IMR-90 (cell line): ENCODE data around the gene WNK1. TPM values are rescaled to one million over a fixed set of nuclear protein-coding genes. Genes with fewer than 3 reads are reported as not detected.

ENCODE experiments used
- ATAC-seq: fragments of 200-7000 bp; cut with Tn5 transposase; 2 replicates; pipeline ENCODE4 v1.9.1; 2020; ENCODE audit warnings: low read depth, mild to moderate bottlenecking, moderate library complexity
- BruUV-seq: library from RNA; stranded (reverse); fragments of 400-500 nt; replicated peaks from 2 replicates; lab custom pipeline; 2021; lab: Mats Ljungman, UMichigan
- CTCF ChIA-PET: fragments of 300-600 bp; formaldehyde crosslinking; extraction: SDS; loops from one replicate; lab custom pipeline; 2021; ENCODE audit warnings: antibody characterized with exemption; lab: Yijun Ruan, JAX
- POLR2A ChIA-PET: fragments of 300-600 bp; sonication (Branson Sonifier 250); formaldehyde crosslinking; loops from one replicate; lab custom pipeline; 2022; ENCODE audit warnings: antibody characterized with exemption; ENCODE audit not compliant: unreplicated experiment; lab: Charles Lee
- DNase-seq: peaks from one replicate; pipeline ENCODE4 v3.0.0; 2013
- H2AFZ ChIP-seq: replicated peaks from 2 replicates; pipeline ENCODE3; 2013; ENCODE audit warnings: low read length, mild to moderate bottlenecking; ENCODE audit not compliant: poor library complexity
- H2AK5ac ChIP-seq: 2 replicates; pipeline ENCODE4 v1.6.1; 2013; ENCODE audit warnings: low read depth, low read length, inconsistent platforms
- H2AK9ac ChIP-seq: replicated peaks from 2 replicates; pipeline ENCODE3; 2013; ENCODE audit warnings: mild to moderate bottlenecking, low read depth, low read length, moderate library complexity; ENCODE audit not compliant: poor library complexity
- H2BK120ac ChIP-seq: 2 replicates; pipeline ENCODE4 v1.6.1; 2013; ENCODE audit warnings: low read depth, low read length, inconsistent platforms
- H2BK15ac ChIP-seq: 3 replicates; pipeline ENCODE4 v1.6.1; 2013; ENCODE audit warnings: low read depth, low read length, inconsistent platforms
- H2BK20ac ChIP-seq: 2 replicates; pipeline ENCODE4 v1.6.1; 2013; ENCODE audit warnings: low read depth, mild to moderate bottlenecking, inconsistent platforms, low read length, moderate library complexity
- H2BK5ac ChIP-seq: 2 replicates; pipeline ENCODE4 v1.6.1; 2013; ENCODE audit warnings: mild to moderate bottlenecking, low read depth, low read length, inconsistent platforms; ENCODE audit not compliant: poor library complexity, severe bottlenecking
- H3K14ac ChIP-seq: replicated peaks from 2 replicates; pipeline ENCODE4 v1.6.1; 2013; ENCODE audit warnings: low read depth, low read length, inconsistent platforms
- H3K18ac ChIP-seq: 2 replicates; pipeline ENCODE4 v1.6.1; 2013; ENCODE audit warnings: low read depth, low read length, control low read depth
- H3K23ac ChIP-seq: 2 replicates; pipeline ENCODE4 v1.6.1; 2013; ENCODE audit warnings: low read depth, low read length, inconsistent platforms
- H3K27ac ChIP-seq: 2 replicates; pipeline ENCODE4 v1.5.1; 2013; ENCODE audit warnings: mild to moderate bottlenecking, control low read depth, low read length; ENCODE audit not compliant: insufficient read depth
- H3K27me3 ChIP-seq: 2 replicates; pipeline ENCODE4 v1.6.1; 2013; ENCODE audit warnings: low read length; ENCODE audit not compliant: control insufficient read depth, insufficient read depth
- H3K36me3 ChIP-seq: 2 replicates; pipeline ENCODE4 v1.6.1; 2013; ENCODE audit warnings: low read length, mixed read lengths; ENCODE audit not compliant: control insufficient read depth, insufficient read depth
- H3K4ac ChIP-seq: 2 replicates; pipeline ENCODE4 v1.6.1; 2013; ENCODE audit warnings: low read depth, low read length, inconsistent platforms
- H3K4me1 ChIP-seq: 2 replicates; pipeline ENCODE4 v1.6.1; 2013; ENCODE audit warnings: low read length, mixed read lengths; ENCODE audit not compliant: control insufficient read depth, insufficient read depth
- H3K4me2 ChIP-seq: 2 replicates; pipeline ENCODE4 v1.6.1; 2013; ENCODE audit warnings: low read depth, mild to moderate bottlenecking, control low read depth, low read length, moderate library complexity
- H3K4me3 ChIP-seq: 2 replicates; pipeline ENCODE4 v1.5.1; 2013; ENCODE audit warnings: low read depth, mild to moderate bottlenecking, control low read depth, low read length, moderate library complexity; ENCODE audit not compliant: insufficient read depth
- H3K56ac ChIP-seq: 2 replicates; pipeline ENCODE4 v1.6.1; 2013; ENCODE audit warnings: low read length, inconsistent platforms; ENCODE audit not compliant: insufficient read depth; ENCODE audit errors: extremely low read depth
- H3K79me1 ChIP-seq, 2 experiments: 2 replicates each; pipeline ENCODE4 v1.6.1; 2013; ENCODE audit warnings: low read length in 2 of 2, inconsistent platforms in 1 of 2, low read depth in 1 of 2
- H3K9ac ChIP-seq: 2 replicates; pipeline ENCODE4 v1.6.1; 2013; ENCODE audit warnings: low read depth, low read length, control low read depth
- H3K9me1 ChIP-seq: 2 replicates; pipeline ENCODE4 v1.6.1; 2013; ENCODE audit warnings: low read length, inconsistent platforms; ENCODE audit not compliant: insufficient read depth
- H3K9me3 ChIP-seq: 2 replicates; pipeline ENCODE4 v1.6.1; 2013; ENCODE audit warnings: low read length; ENCODE audit not compliant: control insufficient read depth, insufficient read depth
- H4K20me1 ChIP-seq: 2 replicates; pipeline ENCODE4 v1.6.1; 2013; ENCODE audit warnings: low read length, inconsistent platforms; ENCODE audit not compliant: insufficient read depth
- H4K5ac ChIP-seq: 2 replicates; pipeline ENCODE4 v1.6.1; 2013; ENCODE audit warnings: mild to moderate bottlenecking, low read depth, low read length, control low read depth
- H4K8ac ChIP-seq, 2 experiments: 2 replicates each; pipeline ENCODE4 v1.6.1; 2013; ENCODE audit warnings: low read depth in 2 of 2, low read length in 2 of 2, control low read depth in 1 of 2, inconsistent platforms in 1 of 2
- H4K91ac ChIP-seq: 2 replicates; pipeline ENCODE4 v1.6.1; 2013; ENCODE audit warnings: low read depth, low read length, inconsistent platforms; ENCODE audit not compliant: insufficient read depth
- BHLHE40 ChIP-seq: fragments of 150-350 bp; IDR thresholded peaks from 2 replicates; pipeline ENCODE4 v1.6.1; 2016; ENCODE audit warnings: mild to moderate bottlenecking, low read depth, low read length
- CEBPB ChIP-seq: IDR thresholded peaks from 2 replicates; pipeline ENCODE4 v1.6.1; 2012; ENCODE audit warnings: low read depth, low read length, improper control_type of control experiment
- CHD1 ChIP-seq: IDR thresholded peaks from 2 replicates; pipeline ENCODE4 v1.6.1; 2012; ENCODE audit warnings: low read depth, low read length, improper control_type of control experiment
- FOS ChIP-seq: fragments of 150-350 bp; IDR thresholded peaks from 2 replicates; pipeline ENCODE4 v1.6.1; 2016; ENCODE audit warnings: low read depth, low read length
- MAFK ChIP-seq: IDR thresholded peaks from 2 replicates; pipeline ENCODE4 v1.6.1; 2012; ENCODE audit warnings: low read depth, low read length, improper control_type of control experiment
- MAZ ChIP-seq: IDR thresholded peaks from 2 replicates; pipeline ENCODE4 v1.6.1; 2012; ENCODE audit warnings: low read depth, mild to moderate bottlenecking, low read length, improper control_type of control experiment, moderate library complexity, borderline replicate concordance
- MXI1 ChIP-seq: IDR thresholded peaks from 2 replicates; pipeline ENCODE4 v1.6.1; 2012; ENCODE audit warnings: low read depth, mild to moderate bottlenecking, low read length, moderate library complexity, borderline replicate concordance
- NFE2L2 ChIP-seq: fragments of 150-350 bp; IDR thresholded peaks from 2 replicates; pipeline ENCODE4 v1.6.1; 2016; ENCODE audit warnings: low read depth, mild to moderate bottlenecking, low read length
- POLR2A ChIP-seq: IDR thresholded peaks from 2 replicates; pipeline ENCODE4 v1.6.1; 2012; ENCODE audit warnings: mild to moderate bottlenecking, low read depth, low read length
- RAD21 ChIP-seq: IDR thresholded peaks from 2 replicates; pipeline ENCODE4 v1.6.1; 2012; ENCODE audit warnings: low read length, improper control_type of control experiment
- RCOR1 ChIP-seq: IDR thresholded peaks from 2 replicates; pipeline ENCODE4 v1.6.1; 2012; ENCODE audit warnings: mild to moderate bottlenecking, low read length, improper control_type of control experiment; ENCODE audit not compliant: insufficient replicate concordance
- RFX5 ChIP-seq: IDR thresholded peaks from 2 replicates; pipeline ENCODE4 v1.8.0; 2012; ENCODE audit warnings: low read depth, mild to moderate bottlenecking, low read length, moderate library complexity
- SMC3 ChIP-seq: fragments of 150-350 bp; IDR thresholded peaks from 2 replicates; pipeline ENCODE4 v1.6.1; 2016; ENCODE audit warnings: low read depth, mild to moderate bottlenecking, antibody characterized with exemption, low read length, moderate library complexity
- WGBS, 2 experiments: methylation state at CpG; one replicate each; pipeline versions ENCODE4 v1.1.5 to v1.1.7; 2013; ENCODE audit warnings: missing lambda C conversion rate in 2 of 2; ENCODE audit not compliant: insufficient read length in 1 of 2; ENCODE audit errors: extremely low coverage in 2 of 2; 5-methylcytosine and 5-hydroxymethylcytosine counted together
- dilution Hi-C: fragments of 300-500 bp; cut with HindIII; formaldehyde crosslinking; loops from one replicate; pipeline ENCODE4 v1.14.3; 2018; ENCODE audit warnings: low sequenced_read_pairs; ENCODE audit not compliant: unreplicated experiment
- in situ Hi-C: fragments of 300-500 bp; cut with MboI; formaldehyde crosslinking; loops from 3 replicates; pipeline ENCODE4 v1.14.3; 2019; ENCODE audit warnings: low sequenced_read_pairs, inconsistent platforms, mixed read lengths
- intact Hi-C: fragments of 100-400 bp; cut with micrococcal nuclease; formaldehyde crosslinking; loops from 2 replicates; pipeline ENCODE4 v1.10.0; 2022
- polyA plus RNA-seq, 3 experiments: library from polyadenylated mRNA; depleted of rRNA; stranded (reverse); fragments of >200 nt; gene quantifications; 2 replicates each; pipeline ENCODE4 v1.2.3, GENCODE V29; 2012; ENCODE audit warnings: low replicate concordance in 1 of 3
- total RNA-seq: library from RNA; depleted of rRNA; stranded (reverse); fragments of >200 nt; gene quantifications from 2 replicates; pipeline ENCODE4 v1.2.3, GENCODE V29; 2012
- TF ChIP-seq, protein P1 (sequence below): conservative IDR thresholded peaks from 2 replicates; pipeline ENCODE4 v1.5.1; 2012; ENCODE audit warnings: mild to moderate bottlenecking, low read depth, low read length, improper control_type of control experiment
- TF ChIP-seq, protein P2 (sequence below): fragments of 150-350 bp; IDR thresholded peaks from 2 replicates; pipeline ENCODE4 v1.6.1; 2016; ENCODE audit warnings: low read depth, mild to moderate bottlenecking, low read length, moderate library complexity, borderline replicate concordance
- TF ChIP-seq, protein P3 (sequence below): fragments of 150-350 bp; IDR thresholded peaks from 2 replicates; pipeline ENCODE4 v1.6.1; 2017; ENCODE audit warnings: mild to moderate bottlenecking, antibody characterized with exemption, low read length, low read depth

Gene WNK1
- total and polyA plus RNA-seq, 2 of the 4 experiments (the other 2 are of a cell fraction): 36.9 to 42.8 TPM

DNA sequence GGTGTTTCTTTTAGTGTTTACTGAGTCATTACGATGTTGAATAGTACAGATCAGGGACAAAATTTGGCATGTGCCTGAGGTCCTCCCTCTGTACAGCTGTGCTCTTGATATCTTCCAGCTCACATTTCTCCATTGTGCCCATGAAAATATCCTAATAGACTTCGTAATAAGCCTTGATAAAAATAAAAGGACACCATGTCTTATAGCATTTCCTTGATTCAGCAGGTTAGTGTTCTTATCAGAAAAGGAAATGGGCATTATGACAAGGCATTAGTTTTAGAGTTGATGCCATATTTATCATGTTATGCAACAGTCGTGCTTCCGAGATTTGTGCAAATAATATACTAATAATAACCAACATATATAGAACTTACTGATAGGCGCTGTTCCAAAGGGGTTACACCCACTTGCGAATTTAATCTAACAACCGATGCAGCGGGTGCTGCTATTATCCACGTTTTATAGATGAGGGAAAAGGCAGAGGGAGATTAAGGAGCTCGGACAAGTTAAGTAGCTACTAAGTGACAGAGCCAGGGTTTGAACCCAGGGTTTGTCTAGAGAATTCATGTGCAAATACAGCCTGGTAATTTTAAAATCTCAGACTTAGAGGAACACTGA lies 15.1 kb upstream of the WNK1 start:
- no peak overlapping the region for H3K9ac ChIP-seq
- BruUV-seq: no TSS peak
- H4K20me1 ChIP-seq: no peaks in the 10 kb centered on the region
- no peaks in the 10 kb centered on the region for H3K4me1 ChIP-seq
- dilution Hi-C loops: no loop called here
- H3K56ac ChIP-seq: no peak overlapping the region
- no peak overlapping the region for H2BK120ac ChIP-seq
- H3K4ac ChIP-seq: no peak overlapping the region
- H3K18ac ChIP-seq: no peak overlapping the region
- POLR2A ChIA-PET: no interaction called here
- ATAC-seq (no peak), DNase-seq (no peak)
- H3K14ac ChIP-seq: no peak overlapping the region
- no CpG with 5 or more reads among the region's 10 CpGs for WGBS, 2 experiments
- CTCF ChIA-PET: no interaction called here
- no peak overlapping the region for H4K5ac ChIP-seq
- no peak overlapping the region for H2AK5ac ChIP-seq
- H4K91ac ChIP-seq: no peak overlapping the region
- no peak overlapping the region for H2BK20ac ChIP-seq
- no peaks in the 10 kb centered on the region for H3K9me3 ChIP-seq
- no peak overlapping the region for H3K4me3 ChIP-seq
- no peaks in the 10 kb centered on the region for H3K9me1 ChIP-seq
- H3K36me3 ChIP-seq: no peaks in the 10 kb centered on the region
- no peak overlapping the region for H3K23ac ChIP-seq
- H3K27me3 ChIP-seq: peaks cover 15% of the 10 kb centered on the region
- H2BK5ac ChIP-seq: no peak overlapping the region
- intact Hi-C loops: loop anchor here (10.0 kb wide), 1 partner anchor 52 kb away; no protein-coding TSS in a partner anchor
- no peaks in the 10 kb centered on the region for H3K79me1 ChIP-seq
- H4K8ac ChIP-seq: no peak overlapping the region
- H3K27ac ChIP-seq: no peak overlapping the region
- H2AFZ ChIP-seq: no peak overlapping the region
- TF ChIP-seq RAD21 (no peak), SMC3 (no peak), CHD1 (no peak), FOS (no peak), MXI1 (no peak), MAFK (no peak), NFE2L2 (no peak), RCOR1 (no peak), POLR2A (no peak), BHLHE40 (no peak), RFX5 (no peak), MAZ (no peak), CEBPB (no peak)
- TF ChIP-seq, protein P1, sequence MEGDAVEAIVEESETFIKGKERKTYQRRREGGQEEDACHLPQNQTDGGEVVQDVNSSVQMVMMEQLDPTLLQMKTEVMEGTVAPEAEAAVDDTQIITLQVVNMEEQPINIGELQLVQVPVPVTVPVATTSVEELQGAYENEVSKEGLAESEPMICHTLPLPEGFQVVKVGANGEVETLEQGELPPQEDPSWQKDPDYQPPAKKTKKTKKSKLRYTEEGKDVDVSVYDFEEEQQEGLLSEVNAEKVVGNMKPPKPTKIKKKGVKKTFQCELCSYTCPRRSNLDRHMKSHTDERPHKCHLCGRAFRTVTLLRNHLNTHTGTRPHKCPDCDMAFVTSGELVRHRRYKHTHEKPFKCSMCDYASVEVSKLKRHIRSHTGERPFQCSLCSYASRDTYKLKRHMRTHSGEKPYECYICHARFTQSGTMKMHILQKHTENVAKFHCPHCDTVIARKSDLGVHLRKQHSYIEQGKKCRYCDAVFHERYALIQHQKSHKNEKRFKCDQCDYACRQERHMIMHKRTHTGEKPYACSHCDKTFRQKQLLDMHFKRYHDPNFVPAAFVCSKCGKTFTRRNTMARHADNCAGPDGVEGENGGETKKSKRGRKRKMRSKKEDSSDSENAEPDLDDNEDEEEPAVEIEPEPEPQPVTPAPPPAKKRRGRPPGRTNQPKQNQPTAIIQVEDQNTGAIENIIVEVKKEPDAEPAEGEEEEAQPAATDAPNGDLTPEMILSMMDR: no peak
- TF ChIP-seq, protein P2, sequence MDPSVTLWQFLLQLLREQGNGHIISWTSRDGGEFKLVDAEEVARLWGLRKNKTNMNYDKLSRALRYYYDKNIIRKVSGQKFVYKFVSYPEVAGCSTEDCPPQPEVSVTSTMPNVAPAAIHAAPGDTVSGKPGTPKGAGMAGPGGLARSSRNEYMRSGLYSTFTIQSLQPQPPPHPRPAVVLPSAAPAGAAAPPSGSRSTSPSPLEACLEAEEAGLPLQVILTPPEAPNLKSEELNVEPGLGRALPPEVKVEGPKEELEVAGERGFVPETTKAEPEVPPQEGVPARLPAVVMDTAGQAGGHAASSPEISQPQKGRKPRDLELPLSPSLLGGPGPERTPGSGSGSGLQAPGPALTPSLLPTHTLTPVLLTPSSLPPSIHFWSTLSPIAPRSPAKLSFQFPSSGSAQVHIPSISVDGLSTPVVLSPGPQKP: no peak
- TF ChIP-seq, protein P3, sequence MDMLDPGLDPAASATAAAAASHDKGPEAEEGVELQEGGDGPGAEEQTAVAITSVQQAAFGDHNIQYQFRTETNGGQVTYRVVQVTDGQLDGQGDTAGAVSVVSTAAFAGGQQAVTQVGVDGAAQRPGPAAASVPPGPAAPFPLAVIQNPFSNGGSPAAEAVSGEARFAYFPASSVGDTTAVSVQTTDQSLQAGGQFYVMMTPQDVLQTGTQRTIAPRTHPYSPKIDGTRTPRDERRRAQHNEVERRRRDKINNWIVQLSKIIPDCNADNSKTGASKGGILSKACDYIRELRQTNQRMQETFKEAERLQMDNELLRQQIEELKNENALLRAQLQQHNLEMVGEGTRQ: no peak
- H2AK9ac ChIP-seq: no peak overlapping the region
- in situ Hi-C loops: no loop called here
- no peak overlapping the region for H2BK15ac ChIP-seq
- no peak overlapping the region for H3K4me2 ChIP-seq
